GM18499 (cell line): ENCODE data around the gene AMOTL1.

Source experiments
- ATAC-seq: cut with Tn5 transposase; IDR thresholded peaks from one replicate; pipeline ENCODE4 v1.9.1; 2021; ENCODE audit warnings: moderate number of reproducible peaks; ENCODE audit not compliant: insufficient read depth, unreplicated experiment

AMOTL1 gene

GRCh38 chr11:94768602-94769541 lies 716 bp downstream of the AMOTL1 start:
- no peak for ATAC-seq

DNA sequence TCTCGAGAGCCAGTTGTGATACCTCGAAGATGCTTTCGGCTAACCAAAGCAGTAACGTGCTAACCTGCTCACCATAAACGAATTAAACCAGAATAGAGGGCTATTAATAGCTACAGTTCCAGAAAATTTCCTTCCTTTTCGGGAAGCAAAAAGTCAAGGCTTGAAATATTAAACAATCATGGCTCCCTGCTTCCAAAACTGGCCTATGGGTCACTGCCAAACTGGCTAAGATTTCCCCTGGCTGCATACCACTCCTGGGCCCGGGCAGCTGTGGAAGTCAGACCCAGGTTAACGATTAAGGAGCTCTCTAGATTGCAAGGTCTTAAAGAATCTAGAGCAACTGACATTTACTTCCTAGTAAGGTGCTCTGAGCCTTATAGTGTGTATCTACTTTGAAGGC lies 1.7 kb downstream of the AMOTL1 start:
- no peak for ATAC-seq

GRCh38 chr11:94770563-94771120 lies 2.5 kb downstream of the AMOTL1 start:
- no peak for ATAC-seq

GRCh38 chr11:94771390-94771789 lies 3.2 kb downstream of the AMOTL1 start:
- no peak for ATAC-seq

DNA sequence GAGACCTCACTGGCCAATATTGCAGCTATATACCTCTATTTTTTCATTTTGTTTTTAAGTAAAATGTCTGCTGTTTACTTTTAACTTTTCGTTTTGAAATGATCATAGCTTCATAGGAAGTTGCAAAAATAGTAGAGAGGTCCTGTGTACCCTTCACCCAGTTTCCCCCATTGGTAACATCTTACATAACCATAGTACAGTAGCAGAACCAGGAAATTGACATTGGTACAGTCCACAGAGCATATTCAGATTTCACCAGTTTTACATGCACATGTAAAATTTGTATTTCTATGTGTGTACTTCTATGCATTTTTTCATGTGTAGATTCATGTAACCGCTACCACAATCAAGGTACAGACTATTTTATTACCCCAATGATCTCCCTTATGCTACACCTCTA lies 3.8 kb downstream of the AMOTL1 start:
- ATAC-seq, result no peak

GRCh38 chr11:94773842-94774241 lies 5.7 kb downstream of the AMOTL1 start:
- no peak for ATAC-seq

- no peak for ATAC-seq
Measured at GRCh38 chr11:94774345-94774744, 6.2 kb downstream of the AMOTL1 start.

DNA sequence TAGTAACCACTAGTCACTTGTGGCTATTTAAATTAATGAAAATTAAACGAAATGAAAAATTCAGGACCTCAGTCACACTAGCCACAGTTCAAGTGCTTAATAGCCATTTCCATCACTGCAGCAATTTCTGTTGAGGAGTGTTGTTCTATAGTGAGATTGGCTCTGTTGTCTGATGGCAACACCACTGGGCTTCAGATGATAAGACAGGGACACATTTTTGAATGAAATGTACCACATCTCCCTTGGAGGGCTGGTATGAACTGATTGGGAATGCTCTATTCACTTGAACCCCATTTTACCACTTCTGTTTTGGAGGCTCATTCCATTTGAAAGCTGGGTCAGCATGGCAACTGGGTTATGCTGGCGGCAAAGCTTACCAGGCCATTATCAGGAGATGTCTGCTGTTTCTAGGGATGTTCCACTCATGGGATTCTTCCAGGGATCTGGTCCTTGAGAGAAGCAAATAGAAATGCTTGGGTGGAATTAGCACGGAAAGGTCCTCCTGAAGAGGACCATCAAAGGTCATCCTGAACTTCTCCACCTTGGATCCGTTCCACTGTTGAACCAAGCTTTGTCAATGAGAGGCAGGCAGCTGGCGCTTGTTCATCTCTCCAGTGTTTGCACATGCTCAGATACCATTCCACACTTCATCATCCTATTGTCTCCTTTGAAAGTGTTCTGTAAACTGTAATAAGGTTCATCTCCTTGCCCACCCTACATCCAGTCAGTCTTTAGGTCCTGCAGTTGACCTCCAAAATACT lies 7.6 kb downstream of the AMOTL1 start:
- ATAC-seq, result no peak

GRCh38 chr11:94776351-94777321 lies 8.5 kb downstream of the AMOTL1 start:
- no peak for ATAC-seq

- ATAC-seq, result no peak
Measured at GRCh38 chr11:94780432-94780831, 12.3 kb downstream of the AMOTL1 start.

GRCh38 chr11:94781837-94782236 lies 13.7 kb downstream of the AMOTL1 start:
- ATAC-seq, result no peak

DNA sequence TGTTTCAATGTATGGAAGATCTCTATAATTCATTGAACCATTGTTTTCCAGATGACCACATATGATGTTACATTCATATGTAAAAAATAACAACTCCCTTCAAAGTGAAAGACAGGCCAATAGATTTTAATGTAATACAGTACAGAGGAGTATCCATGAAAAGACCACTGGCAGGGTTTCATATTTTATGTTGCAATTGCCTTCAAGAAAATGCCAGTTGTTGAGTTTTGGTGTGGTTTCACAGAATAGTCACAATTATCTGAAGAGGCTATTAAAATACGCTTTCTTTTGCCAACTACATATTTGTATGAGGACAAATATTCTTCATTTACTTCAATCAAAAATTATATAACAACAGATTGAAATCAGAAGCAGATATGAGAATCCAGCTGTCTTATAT lies 14.3 kb downstream of the AMOTL1 start:
- ATAC-seq, result no peak

GRCh38 chr11:94784884-94785283 lies 16.7 kb downstream of the AMOTL1 start:
- ATAC-seq, result no peak

- no peak for ATAC-seq
Measured at GRCh38 chr11:94785509-94785908, 17.4 kb downstream of the AMOTL1 start.

GRCh38 chr11:94786264-94787126 lies 18.3 kb downstream of the AMOTL1 start:
- ATAC-seq, result peak; percentile 75

DNA sequence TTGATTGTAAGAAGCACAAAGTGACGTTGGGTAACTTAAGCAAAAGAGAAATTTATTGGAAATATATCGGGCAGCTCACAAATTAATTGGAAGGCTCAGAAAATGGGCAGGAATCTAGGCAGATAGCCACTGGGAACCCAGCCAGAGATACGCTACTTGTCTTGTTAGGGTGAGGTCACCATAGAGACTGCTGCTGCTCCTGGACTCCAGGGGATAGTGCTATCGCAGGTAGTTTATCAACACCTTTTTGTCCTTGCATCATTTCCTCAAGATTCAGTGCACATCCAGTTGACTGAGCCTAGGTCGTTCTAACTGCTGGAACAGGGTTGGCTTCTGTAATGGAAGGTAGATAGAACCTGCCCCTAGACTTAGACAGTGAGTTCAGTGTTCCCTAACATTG lies 19.6 kb downstream of the AMOTL1 start:
- ATAC-seq, result no peak

- no peak for ATAC-seq
Measured at GRCh38 chr11:94788396-94788795, 20.2 kb downstream of the AMOTL1 start.

DNA sequence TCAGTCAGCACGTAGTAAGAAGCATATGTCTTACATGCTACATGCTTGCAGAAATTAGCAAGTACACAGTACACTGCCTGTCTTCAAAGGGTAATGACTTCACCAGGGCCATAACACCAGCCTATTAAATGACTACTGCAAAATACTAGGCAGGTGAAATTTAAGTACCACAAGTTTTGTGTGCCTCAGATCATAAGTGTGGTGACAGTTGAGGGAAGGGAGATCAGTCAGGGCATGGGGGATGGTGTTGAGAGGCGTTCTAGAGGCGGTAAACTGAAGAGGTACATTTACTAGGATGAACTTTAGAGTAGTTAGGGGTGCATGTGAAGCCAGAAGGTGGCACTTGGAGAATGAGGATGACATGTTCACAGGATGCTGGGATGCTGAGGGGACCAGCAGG lies 22.0 kb downstream of the AMOTL1 start:
- ATAC-seq, result no peak

GRCh38 chr11:94790661-94791180 lies 22.6 kb downstream of the AMOTL1 start:
- no peak for ATAC-seq
